MCF 10A (cell line): ENCODE data around the gene SLC9A8. TPM values are rescaled to one million over a fixed set of nuclear protein-coding genes. Genes with fewer than 3 reads are reported as not detected.

Source experiments
- BruUV-seq: library from RNA; stranded (reverse); fragments of 400-500 nt; replicated peaks from 2 replicates; lab custom pipeline; 2021; lab: Mats Ljungman, UMichigan
- CTCF ChIA-PET: fragments of 300-600 bp; sonication (Branson Sonifier 250); formaldehyde crosslinking; extraction: SDS; loops from one replicate; lab custom pipeline; 2021; ENCODE audit warnings: antibody characterized with exemption, inconsistent platforms; lab: Yijun Ruan, JAX
- POLR2A ChIA-PET: fragments of 300-600, 350-650 bp; sonication (Branson Sonifier 250); formaldehyde crosslinking; extraction: SDS; loops from one replicate; lab custom pipeline; 2020; ENCODE audit warnings: antibody characterized with exemption, inconsistent platforms; lab: Yijun Ruan, JAX
- DNase-seq: peaks from one replicate; pipeline ENCODE4 v3.0.0-alpha.2; 2018; ENCODE audit not compliant: unreplicated experiment
- H3K27ac Mint-ChIP-seq: one replicate; pipeline ENCODE4 v1.8.0; 2022; ENCODE audit warnings: mild to moderate bottlenecking, low read depth, mixed read lengths; ENCODE audit not compliant: unreplicated experiment
- H3K27me3 Mint-ChIP-seq: one replicate; pipeline ENCODE4 v1.8.0; 2022; ENCODE audit warnings: mixed read lengths; ENCODE audit not compliant: insufficient read depth, unreplicated experiment
- H3K36me3 Mint-ChIP-seq: one replicate; pipeline ENCODE4 v1.8.0; 2022; ENCODE audit warnings: mild to moderate bottlenecking, moderate library complexity, mixed read lengths; ENCODE audit not compliant: insufficient read depth, unreplicated experiment
- H3K4me1 Mint-ChIP-seq: one replicate; pipeline ENCODE4 v1.8.0; 2022; ENCODE audit warnings: mixed read lengths; ENCODE audit not compliant: insufficient read depth, unreplicated experiment
- H3K4me3 Mint-ChIP-seq: one replicate; pipeline ENCODE4 v1.8.0; 2022; ENCODE audit warnings: mild to moderate bottlenecking, moderate library complexity, mixed read lengths; ENCODE audit not compliant: unreplicated experiment
- H3K9me3 Mint-ChIP-seq: one replicate; pipeline ENCODE4 v1.8.0; 2022; ENCODE audit warnings: mixed read lengths; ENCODE audit not compliant: unreplicated experiment
- intact Hi-C: fragments of 100-400 bp; cut with micrococcal nuclease; formaldehyde crosslinking; loops from 2 replicates; pipeline ENCODE4 v1.14.1; 2022
- total RNA-seq: library from RNA; stranded (reverse); gene quantifications from 2 replicates; pipeline ENCODE4 v1.2.3, GENCODE V29; 2022
- TF ChIP-seq, protein P1 (sequence below): fragments of 200-600 bp; IDR thresholded peaks from one replicate; pipeline ENCODE4 v1.8.0; 2022; ENCODE audit warnings: antibody characterized with exemption, mild to moderate bottlenecking; ENCODE audit not compliant: unreplicated experiment

SLC9A8 gene
- total RNA-seq, 1 experiment from 2014 or later, result 14.6 TPM

DNA sequence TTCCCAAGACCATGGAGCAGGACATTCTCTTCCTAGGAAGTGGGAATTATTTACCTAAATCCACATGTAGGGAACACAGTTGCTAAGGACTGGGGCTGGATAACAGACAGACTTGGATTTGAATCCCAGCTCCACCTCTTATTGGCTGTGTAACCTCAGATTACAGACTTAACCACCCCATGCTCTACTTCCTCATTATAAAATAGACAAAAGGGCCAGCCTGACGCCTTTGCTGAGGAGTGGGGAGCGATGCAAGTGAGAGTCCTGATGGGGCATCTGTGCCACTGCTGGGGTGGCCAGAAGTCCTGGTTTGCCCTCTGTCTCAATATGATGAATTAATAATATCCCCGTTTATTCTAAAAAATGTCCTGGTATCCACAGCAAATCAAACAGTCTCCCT lies 55.9 kb downstream of the SLC9A8 start:
- Mint-ChIP-seq H3K9me3 (no peaks in the 10 kb centered on the region), H3K27me3 (no peaks in the 10 kb centered on the region), H3K36me3 (peaks cover 18% of the 10 kb centered on the region), H3K27ac (no peak overlapping the region), H3K4me3 (no peak overlapping the region), H3K4me1 (no peaks in the 10 kb centered on the region)
- no TSS peak for BruUV-seq
- TF ChIP-seq, protein P1, sequence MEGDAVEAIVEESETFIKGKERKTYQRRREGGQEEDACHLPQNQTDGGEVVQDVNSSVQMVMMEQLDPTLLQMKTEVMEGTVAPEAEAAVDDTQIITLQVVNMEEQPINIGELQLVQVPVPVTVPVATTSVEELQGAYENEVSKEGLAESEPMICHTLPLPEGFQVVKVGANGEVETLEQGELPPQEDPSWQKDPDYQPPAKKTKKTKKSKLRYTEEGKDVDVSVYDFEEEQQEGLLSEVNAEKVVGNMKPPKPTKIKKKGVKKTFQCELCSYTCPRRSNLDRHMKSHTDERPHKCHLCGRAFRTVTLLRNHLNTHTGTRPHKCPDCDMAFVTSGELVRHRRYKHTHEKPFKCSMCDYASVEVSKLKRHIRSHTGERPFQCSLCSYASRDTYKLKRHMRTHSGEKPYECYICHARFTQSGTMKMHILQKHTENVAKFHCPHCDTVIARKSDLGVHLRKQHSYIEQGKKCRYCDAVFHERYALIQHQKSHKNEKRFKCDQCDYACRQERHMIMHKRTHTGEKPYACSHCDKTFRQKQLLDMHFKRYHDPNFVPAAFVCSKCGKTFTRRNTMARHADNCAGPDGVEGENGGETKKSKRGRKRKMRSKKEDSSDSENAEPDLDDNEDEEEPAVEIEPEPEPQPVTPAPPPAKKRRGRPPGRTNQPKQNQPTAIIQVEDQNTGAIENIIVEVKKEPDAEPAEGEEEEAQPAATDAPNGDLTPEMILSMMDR, result no peak
- POLR2A ChIA-PET, result interaction anchor here (0.6 kb wide), 1 partner anchor 20 kb away, joined by 3 read pairs; no protein-coding TSS in a partner anchor
- no peak for DNase-seq
- CTCF ChIA-PET, result no interaction called here
- intact Hi-C loops, result no loop called here

DNA sequence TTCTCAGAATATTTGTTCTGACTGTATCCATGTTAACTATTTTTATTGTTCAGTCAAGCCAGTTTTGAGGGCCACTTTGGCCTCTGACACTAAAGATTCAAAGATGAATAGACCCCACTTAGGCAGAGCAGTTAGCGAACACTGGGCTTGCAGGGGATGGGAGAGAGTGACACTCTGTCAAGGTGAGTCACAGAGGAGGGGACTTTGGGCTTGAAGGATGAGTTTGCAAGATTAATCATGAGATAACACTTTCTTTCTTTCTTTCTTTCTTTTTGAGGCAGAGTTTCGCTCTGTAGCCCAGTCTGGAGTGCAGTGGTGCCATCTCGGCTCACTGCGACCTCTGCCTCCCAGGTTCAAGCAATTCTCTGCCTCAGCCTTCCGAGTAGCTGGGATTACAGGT lies 56.3 kb downstream of the SLC9A8 start:
- TF ChIP-seq, protein P1, result no peak
- ChIA-PET POLR2A (no interaction called here), CTCF (no interaction called here)
- Mint-ChIP-seq H3K27me3 (no peaks in the 10 kb centered on the region), H3K4me1 (no peaks in the 10 kb centered on the region), H3K4me3 (no peak overlapping the region), H3K9me3 (no peaks in the 10 kb centered on the region), H3K36me3 (peaks cover 14% of the 10 kb centered on the region), H3K27ac (no peak overlapping the region)
- DNase-seq, result no peak
- intact Hi-C loops, result no loop called here
- no TSS peak for BruUV-seq

DNA sequence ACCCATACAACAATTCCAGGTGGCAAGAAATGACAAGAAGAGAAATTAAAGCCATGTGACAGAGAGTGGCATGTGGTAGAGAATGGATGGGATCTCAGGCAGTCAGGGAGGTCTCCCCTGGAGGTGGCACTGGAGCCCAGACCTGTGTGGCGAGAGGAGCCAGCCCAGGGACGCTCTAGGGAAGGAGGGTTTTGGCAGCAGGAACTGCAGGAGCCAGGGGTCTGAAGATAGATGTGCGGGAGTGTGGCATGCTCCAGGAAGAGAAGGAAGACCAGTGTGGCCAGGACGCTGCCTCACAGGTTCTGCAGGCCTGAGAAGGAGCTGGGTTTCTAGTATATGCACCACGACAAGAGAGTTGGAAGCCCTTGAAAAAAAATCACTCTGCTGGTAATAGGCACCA lies 57.6 kb downstream of the SLC9A8 start:
- TF ChIP-seq, protein P1, result no peak
- CTCF ChIA-PET, result no interaction called here
- Mint-ChIP-seq H3K27ac (no peak overlapping the region), H3K9me3 (no peaks in the 10 kb centered on the region), H3K4me1 (no peaks in the 10 kb centered on the region), H3K4me3 (no peak overlapping the region), H3K27me3 (no peaks in the 10 kb centered on the region), H3K36me3 (peaks cover 2% of the 10 kb centered on the region)
- DNase-seq, result no peak
- intact Hi-C loops, result no loop called here
- no TSS peak for BruUV-seq
- POLR2A ChIA-PET, result no interaction called here

DNA sequence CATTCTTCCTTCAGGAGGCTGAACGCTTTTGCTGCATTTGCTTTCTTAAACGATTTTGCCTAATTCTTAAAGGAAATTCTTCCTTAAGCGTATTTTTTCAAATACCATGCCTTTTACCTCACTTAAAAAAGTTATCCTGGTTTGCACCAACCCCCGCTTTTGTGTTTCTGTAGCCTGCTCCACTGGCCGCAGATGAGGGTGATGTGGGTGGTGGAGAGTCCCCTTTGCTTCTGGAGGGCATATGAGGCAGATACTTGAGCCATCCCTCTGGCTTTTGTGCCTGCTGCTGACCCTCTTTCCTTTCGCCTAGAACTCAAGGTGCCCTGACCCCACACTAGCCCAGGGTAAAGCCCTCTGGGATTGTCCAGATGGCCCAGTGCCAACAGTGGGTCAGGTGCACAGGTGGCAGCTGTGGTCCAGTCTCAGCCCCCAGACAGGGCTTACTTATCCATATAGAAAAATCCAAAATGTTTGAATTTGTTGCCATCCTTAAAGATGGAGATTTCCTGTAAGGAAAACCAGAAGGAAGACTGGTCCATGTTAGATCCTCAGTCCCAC lies 58.8 kb downstream of the SLC9A8 start:
- intact Hi-C loops, result no loop called here
- DNase-seq, result no peak
- no peaks in the 10 kb centered on the region for H3K27me3 Mint-ChIP-seq
- H3K27ac Mint-ChIP-seq, result no peak overlapping the region
- TF ChIP-seq, protein P1, result no peak
- H3K9me3 Mint-ChIP-seq, result no peaks in the 10 kb centered on the region
- H3K36me3 Mint-ChIP-seq, result no peaks in the 10 kb centered on the region
- BruUV-seq, result no TSS peak
- ChIA-PET CTCF (interaction anchor here (0.7 to 2.9 kb wide), 2 partner anchors 17 to 244 kb away, joined by 4 to 12 read pairs; no protein-coding TSS in a partner anchor), POLR2A (interaction anchor here (2.3 kb wide), 1 partner anchor 10 kb away, joined by 4 read pairs; no protein-coding TSS in a partner anchor)
- H3K4me3 Mint-ChIP-seq, result no peak overlapping the region
- H3K4me1 Mint-ChIP-seq, result no peaks in the 10 kb centered on the region
